Mucosa of gallbladder (tissue), 1 donor: ENCODE data around the gene LRRC47. TPM values are rescaled to one million over a fixed set of nuclear protein-coding genes. Genes with fewer than 3 reads are reported as not detected.

Experiments
- DNase-seq: peaks from one replicate; pipeline ENCODE4 v3.0.0-alpha.2; 2020; ENCODE audit warnings: low spot score
- total RNA-seq: library from RNA; stranded (reverse); gene quantifications from one replicate; pipeline ENCODE4 v1.2.1, GENCODE V29; 2021
- donor health status: DM: no; HTN: no; CAD: no.

LRRC47 gene
- total RNA-seq, 1 donor from 2014 or later = 43.2 TPM

GRCh38 chr1:3747522-3747848 lies 48.8 kb downstream of the LRRC47 start:
- DNase-seq = no peak

- DNase-seq = peak; percentile 86
These were observed 49.3 kb downstream of the LRRC47 start for GRCh38 chr1:3746830-3747521.

GRCh38 chr1:3746389-3746829 lies 49.9 kb downstream of the LRRC47 start:
- no peak for DNase-seq

DNA sequence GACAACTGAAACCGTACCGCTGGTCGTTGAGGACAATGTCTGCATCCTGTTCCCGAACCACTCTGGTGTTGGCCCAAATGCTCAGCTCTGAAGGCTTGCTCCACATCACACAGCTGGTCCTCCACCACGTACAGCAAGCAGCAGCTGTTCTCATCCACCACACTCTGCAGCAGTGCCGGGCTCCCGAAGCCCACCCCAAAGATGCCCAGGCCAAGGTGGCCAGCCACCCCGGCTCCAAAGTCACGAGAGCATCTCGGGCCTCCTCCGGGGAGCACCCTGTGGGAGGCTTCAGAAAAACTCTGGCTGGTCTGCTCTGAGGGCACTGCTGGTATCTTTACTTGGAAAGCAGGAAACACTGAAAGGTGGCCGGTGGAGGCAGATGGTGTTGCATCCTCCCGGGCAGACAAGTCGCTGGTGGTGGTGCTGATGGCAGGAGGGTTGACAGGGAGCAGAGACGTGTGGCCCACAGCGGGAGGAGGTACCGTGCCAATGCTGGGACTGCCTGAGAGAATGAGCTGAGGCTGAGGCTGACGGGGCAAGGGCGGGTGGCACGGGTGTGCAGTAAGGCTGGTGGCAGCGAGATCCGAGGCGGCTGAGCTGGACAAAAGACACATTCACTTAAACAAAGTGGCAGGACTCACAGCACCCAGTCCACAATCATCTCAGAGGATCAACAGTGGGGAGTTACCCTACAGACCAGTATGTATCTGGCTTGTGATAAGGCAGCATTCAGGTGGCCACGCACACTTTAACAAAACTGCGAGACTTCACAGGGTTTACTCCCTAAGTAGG lies 50.5 kb downstream of the LRRC47 start:
- DNase-seq = no peak

DNA sequence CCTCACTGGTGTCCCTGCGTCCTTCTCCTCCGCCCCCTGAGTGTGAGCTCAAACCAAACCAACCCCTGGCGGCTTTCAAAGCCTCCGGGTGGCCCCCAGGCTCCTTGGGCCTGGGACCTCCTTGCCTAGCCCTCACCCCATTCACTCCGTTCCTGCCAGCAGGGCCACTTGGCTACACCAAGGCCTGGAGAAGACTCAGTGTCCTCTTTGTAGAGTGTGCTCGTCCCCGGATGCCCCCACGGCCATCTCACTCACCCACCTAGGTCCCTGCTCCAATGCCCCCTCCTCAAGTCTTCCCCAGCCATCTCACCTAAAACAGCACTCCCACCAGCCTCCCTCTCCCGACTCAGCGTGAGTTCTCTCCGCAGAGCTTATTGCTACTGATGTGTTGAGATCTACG lies 51.2 kb downstream of the LRRC47 start:
- no peak for DNase-seq

GRCh38 chr1:3744646-3745045 lies 51.7 kb downstream of the LRRC47 start:
- DNase-seq = no peak

- no peak for DNase-seq
These were observed 52.5 kb downstream of the LRRC47 start for GRCh38 chr1:3743826-3744225.

DNA sequence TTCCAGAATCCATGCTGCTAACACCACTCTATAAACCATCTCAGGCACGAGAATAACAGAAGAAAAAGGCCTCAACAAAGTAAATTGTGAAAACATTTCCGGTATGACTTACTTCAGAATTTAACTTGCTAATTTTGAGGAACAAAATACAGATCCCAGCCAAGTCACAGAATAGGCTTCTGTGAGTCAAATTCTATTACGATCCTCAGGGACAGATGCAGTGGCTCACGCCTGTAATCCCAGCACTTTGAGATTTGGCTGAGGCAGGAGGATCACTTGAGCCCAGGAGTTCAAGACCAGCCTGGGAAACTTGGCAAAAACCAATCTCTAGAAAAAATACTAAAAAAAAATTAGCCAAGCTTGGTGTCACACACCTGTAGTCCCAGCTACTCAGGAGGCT lies 52.9 kb downstream of the LRRC47 start:
- DNase-seq = no peak

- no peak for DNase-seq
These were observed 53.6 kb downstream of the LRRC47 start for GRCh38 chr1:3742439-3743298.

DNA sequence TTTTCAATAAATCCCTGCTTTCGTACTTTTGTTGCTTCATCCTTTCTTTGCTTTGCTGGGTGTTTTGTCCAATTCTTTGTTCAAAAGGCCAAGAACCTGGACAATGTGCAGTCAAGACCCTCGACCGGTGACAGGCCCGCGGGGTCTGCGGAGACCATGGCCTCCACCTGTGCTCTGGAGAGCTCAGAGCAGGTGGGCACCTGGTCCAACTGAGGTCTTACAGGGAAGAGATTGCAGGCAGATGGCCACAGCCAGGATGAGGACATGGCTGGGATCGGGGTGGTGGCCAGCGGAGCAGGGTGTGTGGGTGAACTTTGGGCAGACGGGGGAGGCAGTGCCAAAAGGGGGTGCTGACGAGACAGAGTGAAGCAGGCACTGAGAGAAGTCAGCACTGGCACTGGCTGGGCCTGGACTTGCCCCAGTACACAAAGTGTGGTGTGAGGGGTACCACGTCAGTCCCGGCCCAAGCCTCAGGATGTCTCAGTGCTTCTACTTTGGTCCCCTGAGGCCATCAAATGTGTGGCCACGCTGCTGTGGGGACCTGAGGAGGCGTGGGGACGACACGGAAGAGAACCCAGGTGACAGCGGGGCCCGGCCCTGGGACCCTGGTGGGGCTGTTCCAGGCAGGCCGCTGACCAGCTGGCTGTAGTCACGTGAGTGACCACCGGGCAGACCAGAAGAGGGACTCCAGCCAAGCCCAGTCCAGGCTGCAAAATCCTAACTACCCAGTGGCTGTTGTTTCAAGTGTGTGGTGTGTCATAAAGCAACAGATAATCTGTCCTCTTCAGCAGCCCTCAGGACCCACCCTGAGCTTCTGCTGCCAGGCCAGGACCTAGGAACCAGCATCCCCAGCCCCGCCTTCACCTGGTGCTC lies 54.5 kb downstream of the LRRC47 start:
- no peak for DNase-seq

GRCh38 chr1:3740752-3741151 lies 55.5 kb downstream of the LRRC47 start:
- DNase-seq = no peak

- DNase-seq = no peak
These were observed 56.3 kb downstream of the LRRC47 start for GRCh38 chr1:3740042-3740441.

GRCh38 chr1:3738943-3739342 lies 57.4 kb downstream of the LRRC47 start:
- no peak for DNase-seq

DNA sequence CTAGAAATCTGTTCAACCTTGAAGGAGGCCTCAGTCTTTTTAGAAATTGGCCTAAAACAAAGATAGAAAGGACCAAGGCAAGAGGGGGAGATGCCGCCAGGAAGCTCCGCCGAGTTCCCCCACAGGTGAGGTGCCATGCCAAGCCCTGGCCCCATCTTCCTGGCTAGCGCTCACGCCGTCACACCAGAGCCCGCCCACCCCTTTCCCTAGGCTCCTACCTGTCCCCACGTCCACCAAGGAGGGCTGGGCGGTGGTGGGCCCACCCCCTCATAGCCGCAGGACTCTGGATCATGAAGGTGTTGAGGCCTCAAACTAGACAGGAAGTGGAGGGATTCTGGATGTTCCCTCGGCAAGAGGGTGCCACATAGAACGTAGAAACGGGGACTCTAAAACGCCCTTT lies 59.6 kb downstream of the LRRC47 start:
- DNase-seq = no peak

DNA sequence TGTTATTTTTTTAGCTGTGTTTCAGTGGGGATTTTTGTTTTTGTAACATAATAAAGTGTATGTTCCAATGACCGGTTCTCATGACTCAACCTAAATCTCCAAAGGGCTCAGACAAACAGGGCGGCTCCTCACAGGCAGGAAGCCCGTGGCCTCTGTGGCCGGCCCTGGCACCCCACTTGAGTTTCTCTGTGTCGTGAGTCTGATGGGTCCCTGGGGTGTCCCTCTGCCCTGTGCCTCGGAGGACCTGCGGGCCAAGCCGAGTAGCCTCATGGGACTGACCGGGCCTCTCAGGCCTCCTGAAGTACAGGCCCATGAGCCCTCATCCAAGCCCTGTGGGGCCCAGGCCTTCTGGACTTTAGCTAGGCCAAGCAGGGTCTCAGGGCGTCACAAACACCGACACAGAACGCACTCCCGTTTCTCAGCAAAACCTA lies 60.2 kb downstream of the LRRC47 start:
- no peak for DNase-seq

- no peak for DNase-seq
These were observed 60.6 kb downstream of the LRRC47 start for GRCh38 chr1:3735688-3736087.

DNA sequence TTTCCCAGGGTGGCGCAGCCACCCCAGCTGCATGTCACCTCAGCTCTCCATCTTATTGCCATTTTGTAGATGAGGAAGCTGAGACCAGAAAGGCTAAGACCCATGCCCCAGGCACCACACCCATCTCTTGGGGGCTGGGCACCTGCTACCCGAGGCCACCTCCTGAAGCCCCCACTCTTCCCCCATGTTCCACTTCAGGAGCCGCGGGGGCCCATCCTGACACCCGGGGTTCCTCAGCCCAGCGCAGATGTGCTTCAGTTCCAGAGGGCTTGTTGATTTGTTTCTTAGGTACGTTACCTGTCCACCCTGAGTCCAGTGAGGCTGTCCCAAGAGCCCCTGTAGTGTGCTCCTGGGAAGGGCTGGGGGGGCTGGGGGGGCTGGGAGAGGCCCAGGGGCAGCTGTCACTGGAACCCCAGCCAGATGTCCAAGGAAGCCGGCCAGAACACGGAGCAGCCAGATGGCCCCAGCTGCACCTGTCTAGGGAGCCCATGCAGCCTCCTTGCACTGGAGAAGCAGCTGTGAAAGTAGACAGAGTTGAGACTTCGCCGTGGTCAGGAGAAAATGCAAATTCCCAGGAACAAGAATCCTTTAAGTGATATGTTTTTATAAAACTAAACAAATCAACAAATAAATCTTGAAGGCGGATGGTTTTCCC lies 61.1 kb downstream of the LRRC47 start:
- DNase-seq = no peak

DNA sequence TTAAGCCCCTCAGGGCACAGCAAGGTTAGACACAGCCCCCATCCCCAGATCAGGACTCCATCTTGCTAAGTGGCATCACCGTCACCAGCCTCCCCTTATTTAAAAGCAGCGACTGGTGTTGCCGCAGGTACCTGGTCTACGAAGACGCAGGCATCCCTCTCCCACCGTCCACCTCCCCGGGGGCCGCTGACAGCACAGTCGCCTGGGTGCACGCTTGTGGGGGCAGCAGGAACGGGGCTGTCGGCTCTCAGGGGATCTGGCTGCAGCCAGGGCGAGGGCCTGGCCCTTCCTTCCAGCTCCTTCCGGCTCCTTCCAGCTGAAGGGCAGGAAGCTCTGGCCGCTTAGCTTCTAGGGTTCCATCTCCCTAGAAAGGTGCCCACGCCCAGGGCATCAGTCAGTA lies 61.7 kb downstream of the LRRC47 start:
- no peak for DNase-seq

DNA sequence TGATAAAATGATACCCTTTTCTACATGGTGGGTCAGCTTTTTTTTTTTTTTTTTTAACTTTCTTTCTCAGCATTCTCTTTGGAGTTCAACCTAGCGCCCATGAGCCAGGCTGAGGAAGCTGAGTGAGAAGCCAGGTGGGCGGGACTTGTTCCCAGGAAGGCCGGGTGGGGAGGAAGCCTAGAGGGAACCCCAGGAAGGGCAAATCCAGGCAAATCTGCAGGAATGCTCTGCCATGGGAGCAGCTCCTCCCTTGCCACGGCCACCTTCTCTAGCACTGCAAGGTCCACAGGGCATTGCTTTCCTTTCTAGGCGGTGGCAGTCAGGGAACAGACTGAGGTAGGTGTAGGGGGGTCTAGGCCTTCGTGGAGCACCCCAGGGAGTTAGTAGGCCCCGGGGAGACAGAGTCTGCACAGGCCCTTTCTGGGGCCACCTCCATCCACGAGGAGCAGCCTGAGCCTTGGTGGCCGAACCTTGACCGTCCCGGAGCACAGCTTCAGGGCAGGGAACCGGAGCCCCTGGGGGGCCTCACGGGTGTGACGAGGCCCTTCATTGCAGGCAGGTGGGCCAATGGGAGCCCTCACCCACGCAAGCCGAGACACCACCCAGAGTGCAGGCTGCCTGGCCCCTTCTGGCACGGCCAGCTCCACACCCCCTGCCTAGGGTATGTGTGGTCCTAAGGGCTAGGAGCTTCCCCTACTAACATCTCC lies 62.3 kb downstream of the LRRC47 start:
- DNase-seq = no peak
